RWPE1 (cell line): Measurements from ENCODE around the gene SLC35E3.
A peak's percentile ranks its signal among the peaks of the same experiment; 100 is the strongest.
"Not testable (repeated sequence)": the region's sequence is repeated elsewhere in the genome, so short reads cannot be mapped to it uniquely, and the experiment has no call there.

Experiments
- CTCF ChIA-PET: fragments of 350-600 bp; sonication (Branson Sonifier 250); formaldehyde crosslinking; extraction: SDS; loops from one replicate; lab custom pipeline; 2021; lab: Yijun Ruan, JAX
- POLR2A ChIA-PET: fragments of 400-600 bp; formaldehyde crosslinking; extraction: SDS; loops from one replicate; lab custom pipeline; 2020; ENCODE audit warnings: antibody characterized with exemption; ENCODE audit not compliant: low non-redundant PET; lab: Yijun Ruan, JAX
- DNase-seq: peaks from one replicate; pipeline ENCODE4 v3.0.0; 2012; ENCODE audit warnings: low spot score
- H3K27ac ChIP-seq: fragments of 450-650 bp; 2 replicates; pipeline ENCODE4 v1.5.1; 2017
- CTCF ChIP-seq: fragments of 450-650 bp; conservative IDR thresholded peaks from 2 replicates; pipeline ENCODE4 v1.5.1; 2017; ENCODE audit warnings: low read depth, mild to moderate bottlenecking

The SLC35E3 gene

GRCh38 chr12:68794653-68795251, 48.8 kb downstream of the SLC35E3 start:
- ChIA-PET POLR2A (no interaction called here), CTCF (no interaction called here)
- H3K27ac ChIP-seq, result peak overlapping the region; percentile 52
- peak; percentile 15 for DNase-seq
- TF ChIP-seq CTCF, result no peak

- no peak for DNase-seq
- TF ChIP-seq CTCF, result no peak
- H3K27ac ChIP-seq, result no peak overlapping the region
- ChIA-PET POLR2A (interaction anchor here (0.5 kb wide), 1 partner anchor 9 kb away, joined by 3 read pairs; no protein-coding TSS in a partner anchor), CTCF (interaction anchor here (1.3 kb wide), 1 partner anchor 11 kb away, joined by 3 read pairs; no protein-coding TSS in a partner anchor)
These were observed 50.4 kb downstream of the SLC35E3 start for GRCh38 chr12:68796399-68796798.

GRCh38 chr12:68798882-68799234, 52.9 kb downstream of the SLC35E3 start:
- DNase-seq, result no peak
- H3K27ac ChIP-seq, result no peak overlapping the region
- ChIA-PET POLR2A (no interaction called here), CTCF (interaction anchor here (0.6 kb wide), 1 partner anchor 68 kb away, joined by 3 read pairs; no protein-coding TSS in a partner anchor)
- TF ChIP-seq CTCF, result no peak

GRCh38 chr12:68800294-68800693, 54.3 kb downstream of the SLC35E3 start:
- ChIA-PET CTCF (no interaction called here), POLR2A (interaction anchor here (1.4 kb wide), 1 partner anchor 9 kb away, joined by 5 read pairs; no protein-coding TSS in a partner anchor)
- TF ChIP-seq CTCF, result no peak
- H3K27ac ChIP-seq, result no peak overlapping the region
- DNase-seq, result no peak

- DNase-seq, H3K27ac ChIP-seq, POLR2A ChIA-PET, CTCF ChIA-PET: not testable (repeated sequence)
These were observed 55.1 kb downstream of the SLC35E3 start for GRCh38 chr12:68801124-68801523.

GRCh38 chr12:68802372-68802745, 56.4 kb downstream of the SLC35E3 start:
- DNase-seq, H3K27ac ChIP-seq, CTCF ChIA-PET, POLR2A ChIA-PET: not testable (repeated sequence)

- DNase-seq, H3K27ac ChIP-seq, POLR2A ChIA-PET, CTCF ChIA-PET: not testable (repeated sequence)
These were observed 57.1 kb downstream of the SLC35E3 start for GRCh38 chr12:68802911-68803651.
